Vagina (tissue), 2 donors: ENCODE measurements around the gene PRPS2. TPM values are rescaled to one million over a fixed set of nuclear protein-coding genes. Genes with fewer than 3 reads are reported as not detected.

Experiments
- DNase-seq, 2 donors: peaks; one replicate each; pipeline ENCODE4 v3.0.0-alpha.2; 2017; ENCODE audit errors: extremely low spot score in 2 of 2
- H3K27ac ChIP-seq: fragments of 200-600 bp; sonication (generic); one replicate; pipeline ENCODE4 v1.5.1; 2019
- H3K27me3 ChIP-seq: fragments of 200-600 bp; sonication (generic); one replicate; pipeline ENCODE4 v1.5.1; 2019
- H3K36me3 ChIP-seq, 2 donors: fragments of 200-600 bp; sonication (generic); one replicate each; pipeline ENCODE4 v1.5.1; 2017 to 2019
- H3K4me1 ChIP-seq: fragments of 200-600 bp; sonication (generic); one replicate; pipeline ENCODE4 v1.5.1; 2019
- H3K4me3 ChIP-seq, 2 donors: fragments of 200-600 bp; sonication (generic); 1 replicate in 1 of 2; 2 replicates in 1 of 2; pipeline ENCODE4 v1.5.1; 2016 to 2019
- H3K9me3 ChIP-seq: fragments of 200-600 bp; sonication (generic); one replicate; pipeline ENCODE4 v1.5.1; 2019
- CTCF ChIP-seq, 3 experiments: fragments of 450-650 bp in 2 of 3; fragments of 200-600 bp in 1 of 3; sonication (generic) in 1 of 3; IDR thresholded peaks; one replicate each; pipeline ENCODE4 v1.5.1; 2017 to 2019; ENCODE audit warnings: antibody characterized with exemption in 3 of 3, mild to moderate bottlenecking in 2 of 3, moderate library complexity in 2 of 3
- POLR2A ChIP-seq, 2 donors: fragments of 450-650 bp; IDR thresholded peaks; one replicate each; pipeline ENCODE4 v1.6.1; 2017; ENCODE audit warnings: antibody characterized with exemption in 2 of 2, mild to moderate bottlenecking in 2 of 2, moderate library complexity in 2 of 2
- POLR2AphosphoS5 ChIP-seq, 2 donors: sonication (generic); formaldehyde crosslinking; IDR thresholded peaks; one replicate each; pipeline ENCODE4 v1.9.0; 2017; ENCODE audit warnings: antibody characterized with exemption in 2 of 2, mild to moderate bottlenecking in 2 of 2, low read depth in 1 of 2; ENCODE audit not compliant: insufficient read depth in 1 of 2
- intact Hi-C: fragments of 100-400 bp; cut with DNase I; formaldehyde crosslinking; loops from one replicate; pipeline ENCODE4 v1.15.1; 2023
- total RNA-seq: library from RNA; depleted of rRNA; stranded (reverse); fragments of >200 nt; gene quantifications from one replicate; pipeline ENCODE4 v1.2.3, GENCODE V29; 2016

The PRPS2 gene
- total RNA-seq, 1 donor from 2014 or later, result 45.2 TPM

GRCh38 chrX:12792711-12793110 is 1.5 kb downstream of the PRPS2 start:
- no peaks in the 10 kb centered on the region for H3K27me3 ChIP-seq
- no peaks in the 10 kb centered on the region for H3K4me1 ChIP-seq
- intact Hi-C loops, result no loop called here
- TF ChIP-seq POLR2A (IDR thresholded peaks at IDR 0.05) (no peak), CTCF (IDR thresholded peaks at IDR 0.05) (no peak), POLR2AphosphoS5 (IDR thresholded peaks at IDR 0.05; ENCODE audit: insufficient read depth in 1 of 2, low read depth in 1 of 2) (no peak)
- H3K4me3 ChIP-seq, result no peak overlapping the region
- no peaks in the 10 kb centered on the region for H3K36me3 ChIP-seq
- H3K27ac ChIP-seq, result no peak overlapping the region
- no peaks in the 10 kb centered on the region for H3K9me3 ChIP-seq
- no peak for DNase-seq

- H3K36me3 ChIP-seq, result no peaks in the 10 kb centered on the region
- DNase-seq, result no peak
Measured at GRCh38 chrX:12794654-12795053, 3.4 kb downstream of the PRPS2 start.

GRCh38 chrX:12798601-12799000 is 7.4 kb downstream of the PRPS2 start:
- Histone ChIP-seq H3K27me3 (no peaks in the 10 kb centered on the region), H3K9me3 (no peaks in the 10 kb centered on the region), H3K36me3 (peaks cover 0 to 3% of the 10 kb centered on the region in 2 donors), H3K4me3 (no peak overlapping the region), H3K4me1 (no peaks in the 10 kb centered on the region), H3K27ac (no peak overlapping the region)
- DNase-seq, result no peak
- TF ChIP-seq CTCF (IDR thresholded peaks at IDR 0.05), result no peak
- no peak for TF ChIP-seq POLR2A (IDR thresholded peaks at IDR 0.05)
- TF ChIP-seq POLR2AphosphoS5 (IDR thresholded peaks at IDR 0.05; ENCODE audit: insufficient read depth in 1 of 2, low read depth in 1 of 2), result no peak
- intact Hi-C loops, result no loop called here

More at GRCh38 chrX:12794654-12795053, 3.4 kb downstream of the PRPS2 start:
- no peak for TF ChIP-seq CTCF (IDR thresholded peaks at IDR 0.05)
- Histone ChIP-seq H3K9me3 (no peaks in the 10 kb centered on the region), H3K27ac (no peak overlapping the region), H3K27me3 (no peaks in the 10 kb centered on the region), H3K4me1 (no peaks in the 10 kb centered on the region), H3K4me3 (no peak overlapping the region)
- intact Hi-C loops, result no loop called here

- no peak for TF ChIP-seq POLR2AphosphoS5 (IDR thresholded peaks at IDR 0.05; ENCODE audit: insufficient read depth in 1 of 2, low read depth in 1 of 2)
- no peak for TF ChIP-seq POLR2A (IDR thresholded peaks at IDR 0.05)
- DNase-seq, result no peak
- peaks cover 0 to 6% of the 10 kb centered on the region in 2 donors for H3K36me3 ChIP-seq
- no peaks in the 10 kb centered on the region for H3K27me3 ChIP-seq
- H3K27ac ChIP-seq, result no peak overlapping the region
- intact Hi-C loops, result no loop called here
- no peaks in the 10 kb centered on the region for H3K4me1 ChIP-seq
- H3K9me3 ChIP-seq, result no peaks in the 10 kb centered on the region
- no peak overlapping the region for H3K4me3 ChIP-seq
Measured at GRCh38 chrX:12799118-12799517, 7.9 kb downstream of the PRPS2 start.

GRCh38 chrX:12802741-12803140 is 11.5 kb downstream of the PRPS2 start:
- H3K27ac ChIP-seq, result no peak overlapping the region
- H3K27me3 ChIP-seq, result no peaks in the 10 kb centered on the region
- intact Hi-C loops, result no loop called here
- TF ChIP-seq POLR2A (IDR thresholded peaks at IDR 0.05), result no peak
- TF ChIP-seq CTCF (IDR thresholded peaks at IDR 0.05), result no peak
- TF ChIP-seq POLR2AphosphoS5 (IDR thresholded peaks at IDR 0.05; ENCODE audit: insufficient read depth in 1 of 2, low read depth in 1 of 2), result no peak
- no peaks in the 10 kb centered on the region for H3K4me1 ChIP-seq
- no peak overlapping the region for H3K4me3 ChIP-seq
- no peaks in the 10 kb centered on the region for H3K9me3 ChIP-seq
- H3K36me3 ChIP-seq, result peaks cover 0 to 6% of the 10 kb centered on the region in 2 donors
- DNase-seq, result no peak

GRCh38 chrX:12804655-12805054 is 13.4 kb downstream of the PRPS2 start:
- no peak overlapping the region for H3K27ac ChIP-seq
- intact Hi-C loops, result no loop called here
- no peaks in the 10 kb centered on the region for H3K4me1 ChIP-seq
- DNase-seq, result no peak
- TF ChIP-seq POLR2AphosphoS5 (IDR thresholded peaks at IDR 0.05; ENCODE audit: insufficient read depth in 1 of 2, low read depth in 1 of 2) (no peak), POLR2A (IDR thresholded peaks at IDR 0.05) (no peak), CTCF (IDR thresholded peaks at IDR 0.05) (no peak)
- no peak overlapping the region for H3K4me3 ChIP-seq
- H3K27me3 ChIP-seq, result no peaks in the 10 kb centered on the region
- no peaks in the 10 kb centered on the region for H3K9me3 ChIP-seq
- peaks cover 0 to 6% of the 10 kb centered on the region in 2 donors for H3K36me3 ChIP-seq
